ENCODE results near the gene KMT2A.

DNA sequence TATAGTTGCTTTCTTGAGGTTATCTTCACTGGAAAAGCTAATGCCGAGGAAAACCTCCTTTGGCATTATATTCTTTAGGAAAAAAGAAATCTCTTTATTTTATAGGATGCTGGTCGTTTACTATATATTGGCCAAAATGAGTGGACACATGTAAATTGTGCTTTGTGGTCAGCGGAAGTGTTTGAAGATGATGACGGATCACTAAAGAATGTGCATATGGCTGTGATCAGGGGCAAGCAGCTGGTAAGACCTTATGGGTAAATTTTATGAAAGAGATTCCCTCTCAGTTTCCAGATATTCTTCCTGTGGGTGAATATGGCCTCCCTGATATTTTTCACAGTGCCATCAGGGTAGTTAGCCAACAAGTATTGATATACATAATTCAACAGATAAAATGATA lies 61.5 kb downstream of the KMT2A start:
- TF ChIP-seq, protein P1, sequence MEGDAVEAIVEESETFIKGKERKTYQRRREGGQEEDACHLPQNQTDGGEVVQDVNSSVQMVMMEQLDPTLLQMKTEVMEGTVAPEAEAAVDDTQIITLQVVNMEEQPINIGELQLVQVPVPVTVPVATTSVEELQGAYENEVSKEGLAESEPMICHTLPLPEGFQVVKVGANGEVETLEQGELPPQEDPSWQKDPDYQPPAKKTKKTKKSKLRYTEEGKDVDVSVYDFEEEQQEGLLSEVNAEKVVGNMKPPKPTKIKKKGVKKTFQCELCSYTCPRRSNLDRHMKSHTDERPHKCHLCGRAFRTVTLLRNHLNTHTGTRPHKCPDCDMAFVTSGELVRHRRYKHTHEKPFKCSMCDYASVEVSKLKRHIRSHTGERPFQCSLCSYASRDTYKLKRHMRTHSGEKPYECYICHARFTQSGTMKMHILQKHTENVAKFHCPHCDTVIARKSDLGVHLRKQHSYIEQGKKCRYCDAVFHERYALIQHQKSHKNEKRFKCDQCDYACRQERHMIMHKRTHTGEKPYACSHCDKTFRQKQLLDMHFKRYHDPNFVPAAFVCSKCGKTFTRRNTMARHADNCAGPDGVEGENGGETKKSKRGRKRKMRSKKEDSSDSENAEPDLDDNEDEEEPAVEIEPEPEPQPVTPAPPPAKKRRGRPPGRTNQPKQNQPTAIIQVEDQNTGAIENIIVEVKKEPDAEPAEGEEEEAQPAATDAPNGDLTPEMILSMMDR (conservative IDR thresholded peaks at IDR 0.05) = no peak
- no peak for TF ChIP-seq ZFX (IDR thresholded peaks at IDR 0.05)
